MG63 (cell line): Measurements from ENCODE around the gene DNAJC8. TPM values are rescaled to one million over a fixed set of nuclear protein-coding genes. Genes with fewer than 3 reads are reported as not detected.

Experiments
- DNase-seq: peaks from one replicate; pipeline ENCODE4 v3.0.0-alpha.2; 2020
- H3K27me3 ChIP-seq: fragments of 250-450 bp; sonication (Bioruptor Pico); 2 replicates; pipeline ENCODE4 v1.5.1; 2020; ENCODE audit warnings: mild to moderate bottlenecking, moderate library complexity
- H3K36me3 ChIP-seq: fragments of 250-450 bp; sonication (Bioruptor Pico); 2 replicates; pipeline ENCODE4 v1.5.1; 2020; ENCODE audit warnings: mild to moderate bottlenecking, moderate library complexity
- H3K4me3 ChIP-seq: fragments of 250-450 bp; sonication (Bioruptor Pico); 2 replicates; pipeline ENCODE4 v1.5.1; 2020; ENCODE audit warnings: mild to moderate bottlenecking, moderate library complexity
- H3K9me3 ChIP-seq: fragments of 250-450 bp; sonication (Bioruptor Pico); 2 replicates; pipeline ENCODE4 v1.5.1; 2020; ENCODE audit warnings: mild to moderate bottlenecking, moderate library complexity
- total RNA-seq: library from RNA; depleted of rRNA; stranded (reverse); fragments of >200 nt; shearing (Covaris generic); gene quantifications from 2 replicates; pipeline ENCODE4 v1.2.3, GENCODE V29; 2014; ENCODE audit warnings: low replicate concordance; rRNA removed

DNAJC8 gene, protein sequence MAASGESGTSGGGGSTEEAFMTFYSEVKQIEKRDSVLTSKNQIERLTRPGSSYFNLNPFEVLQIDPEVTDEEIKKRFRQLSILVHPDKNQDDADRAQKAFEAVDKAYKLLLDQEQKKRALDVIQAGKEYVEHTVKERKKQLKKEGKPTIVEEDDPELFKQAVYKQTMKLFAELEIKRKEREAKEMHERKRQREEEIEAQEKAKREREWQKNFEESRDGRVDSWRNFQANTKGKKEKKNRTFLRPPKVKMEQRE
- total RNA-seq, result 115 and 155 TPM in 2 replicates

DNA sequence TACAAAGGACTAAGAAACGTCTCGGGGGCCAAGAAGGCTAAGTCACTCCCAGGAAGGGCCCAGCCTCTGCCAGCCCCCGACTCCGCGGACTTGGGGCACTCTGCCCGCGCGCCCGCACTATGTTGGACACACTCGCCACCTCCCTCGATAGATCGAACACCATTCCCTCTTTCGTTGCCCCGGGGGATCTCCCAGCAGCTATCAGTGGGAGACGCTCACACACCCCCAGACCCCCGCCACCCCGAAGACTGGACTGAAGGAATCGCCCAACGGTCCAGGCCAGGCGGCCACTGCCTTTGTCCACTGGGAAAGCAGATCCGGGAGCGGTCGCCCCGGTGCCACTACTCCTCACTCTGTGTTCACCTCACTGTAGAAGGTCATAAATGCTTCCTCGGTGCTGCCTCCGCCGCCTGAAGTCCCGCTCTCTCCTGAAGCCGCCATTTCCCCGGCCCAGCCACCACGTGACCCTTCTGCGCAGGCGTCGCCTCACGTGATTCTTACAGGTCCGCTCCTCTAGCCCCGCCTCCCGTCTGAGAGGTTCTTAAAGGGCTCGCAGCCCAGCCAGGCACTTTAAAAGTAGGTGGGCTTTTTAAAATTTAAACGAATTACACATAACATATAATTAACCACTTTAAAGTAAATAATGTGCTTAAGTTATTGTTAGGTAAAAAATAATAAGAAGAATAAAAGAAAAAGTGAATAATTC, at the start of gene DNAJC8:
Gene DNAJC8, minus strand, starts transcription at position 472 of the 706 bp plus-strand sequence. Its CDS starts 31 bp downstream, at position 441.
- Histone ChIP-seq H3K9me3 (no peaks in the 10 kb centered on the region), H3K36me3 (peaks cover 26% of the 10 kb centered on the region), H3K4me3 (peak within 1 kb of the TSS; percentile 79), H3K27me3 (no peaks in the 10 kb centered on the region)
- DNase-seq, result peak; percentile 88

DNA sequence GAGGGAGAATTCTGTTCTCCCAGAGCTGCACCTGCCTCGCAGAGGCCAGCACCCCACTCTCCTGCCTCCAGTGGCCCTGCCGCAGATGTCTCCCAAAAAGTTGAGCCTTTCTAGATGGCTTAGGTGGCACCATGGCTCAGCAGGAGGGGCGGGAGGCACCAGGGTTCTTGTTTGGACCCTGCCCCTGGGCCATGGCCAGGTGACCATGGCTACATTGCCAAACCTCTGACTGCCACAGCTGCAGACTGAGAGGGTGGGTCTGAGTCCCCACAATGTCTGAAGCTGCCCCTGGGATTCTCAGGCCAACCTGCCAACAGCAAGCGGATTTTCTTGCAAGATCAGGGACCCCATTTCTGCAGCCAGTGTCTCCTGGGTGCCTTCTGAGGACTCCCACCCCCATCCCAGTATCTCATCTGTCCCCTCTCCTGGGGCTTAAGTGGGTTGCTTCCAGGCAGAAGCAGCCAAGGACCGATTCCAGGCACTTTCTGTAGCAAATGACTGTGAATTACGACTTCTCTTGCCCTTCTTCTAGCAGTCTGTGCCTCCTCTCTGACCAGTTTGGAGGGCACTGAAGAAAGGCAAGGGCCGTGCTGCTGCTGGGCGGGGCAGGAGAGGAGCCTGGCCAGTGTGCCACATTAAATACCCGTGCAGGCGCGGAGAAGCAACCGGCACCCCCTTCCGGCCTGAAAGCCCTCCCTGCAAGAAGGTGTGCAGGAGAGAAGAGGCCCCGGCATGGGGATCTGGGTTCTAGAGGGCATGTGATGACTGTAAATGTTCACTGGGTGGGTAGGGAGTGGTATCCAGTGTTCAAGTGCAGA, 49.0 kb upstream of the DNAJC8 start:
- DNase-seq, result no peak
- Histone ChIP-seq H3K27me3 (no peaks in the 10 kb centered on the region), H3K9me3 (no peaks in the 10 kb centered on the region), H3K4me3 (no peak overlapping the region), H3K36me3 (peaks cover 56% of the 10 kb centered on the region)

- no peaks in the 10 kb centered on the region for H3K9me3 ChIP-seq
- H3K27me3 ChIP-seq, result no peaks in the 10 kb centered on the region
- DNase-seq, result no peak
- H3K4me3 ChIP-seq, result no peak overlapping the region
- H3K36me3 ChIP-seq, result peaks cover 58% of the 10 kb centered on the region
Observed at GRCh38 chr1:28280977-28281381, 48.1 kb upstream of the DNAJC8 start.

GRCh38 chr1:28280501-28280900, 47.7 kb upstream of the DNAJC8 start:
- DNase-seq, result no peak
- peaks cover 58% of the 10 kb centered on the region for H3K36me3 ChIP-seq
- H3K4me3 ChIP-seq, result no peak overlapping the region
- H3K27me3 ChIP-seq, result no peaks in the 10 kb centered on the region
- no peaks in the 10 kb centered on the region for H3K9me3 ChIP-seq

GRCh38 chr1:28279721-28280120, 46.9 kb upstream of the DNAJC8 start:
- no peaks in the 10 kb centered on the region for H3K9me3 ChIP-seq
- DNase-seq, result no peak
- H3K4me3 ChIP-seq, result no peak overlapping the region
- H3K36me3 ChIP-seq, result peaks cover 62% of the 10 kb centered on the region
- H3K27me3 ChIP-seq, result no peaks in the 10 kb centered on the region

- DNase-seq, result no peak
- Histone ChIP-seq H3K27me3 (no peaks in the 10 kb centered on the region), H3K36me3 (peaks cover 71% of the 10 kb centered on the region), H3K9me3 (no peaks in the 10 kb centered on the region), H3K4me3 (no peak overlapping the region)
Observed at GRCh38 chr1:28278763-28279162, 45.9 kb upstream of the DNAJC8 start.

GRCh38 chr1:28273216-28273860, 40.5 kb upstream of the DNAJC8 start:
- peak; percentile 38 for DNase-seq
- no peaks in the 10 kb centered on the region for H3K27me3 ChIP-seq
- peaks cover 70% of the 10 kb centered on the region for H3K36me3 ChIP-seq
- H3K9me3 ChIP-seq, result no peaks in the 10 kb centered on the region
- H3K4me3 ChIP-seq, result no peak overlapping the region

GRCh38 chr1:28272215-28272852, 39.5 kb upstream of the DNAJC8 start:
- DNase-seq, result no peak

DNA sequence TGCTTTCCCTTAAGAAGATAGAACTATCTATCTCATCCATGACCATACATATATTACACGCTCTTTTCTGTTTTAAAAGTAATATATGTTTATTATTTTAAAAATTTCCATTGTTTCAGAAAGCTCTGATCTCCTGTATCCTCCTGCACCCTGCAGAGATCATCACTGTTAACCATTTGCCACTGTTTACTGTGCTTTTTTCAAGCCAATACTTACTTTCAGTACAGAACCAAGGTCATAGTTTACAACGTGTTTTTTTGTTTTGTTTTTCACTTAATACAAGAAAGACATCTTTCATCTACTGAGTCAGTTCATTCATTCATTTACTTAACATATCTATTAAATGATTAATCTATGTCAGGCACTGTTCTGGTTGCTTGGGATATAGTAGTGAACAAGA, 36.7 kb upstream of the DNAJC8 start:
- no peak for DNase-seq
- Histone ChIP-seq H3K9me3 (no peaks in the 10 kb centered on the region), H3K27me3 (no peaks in the 10 kb centered on the region), H3K4me3 (no peak overlapping the region), H3K36me3 (peaks cover 52% of the 10 kb centered on the region)

More at GRCh38 chr1:28272215-28272852, 39.5 kb upstream of the DNAJC8 start:
- H3K9me3 ChIP-seq, result no peaks in the 10 kb centered on the region
- peaks cover 61% of the 10 kb centered on the region for H3K36me3 ChIP-seq
- H3K4me3 ChIP-seq, result no peak overlapping the region
- no peaks in the 10 kb centered on the region for H3K27me3 ChIP-seq

DNA sequence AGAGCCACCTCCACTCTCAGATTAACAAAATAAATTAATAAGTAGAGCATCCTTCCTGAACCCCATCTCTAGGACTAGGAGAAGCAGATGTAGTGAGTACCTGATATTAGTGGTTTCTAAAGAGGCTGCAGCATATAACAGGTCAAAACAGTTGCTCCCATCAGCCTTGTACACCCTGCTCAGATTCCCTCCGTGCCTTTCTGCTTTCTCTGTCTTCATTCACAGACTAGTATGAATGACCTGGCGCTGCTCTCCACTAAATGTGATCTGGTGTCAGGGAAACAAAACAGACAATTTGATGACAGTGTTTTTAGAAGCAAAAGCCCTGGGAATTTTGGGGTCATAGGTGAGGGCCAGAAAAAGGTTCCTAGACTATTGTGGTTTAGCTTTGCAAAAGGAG, 34.8 kb upstream of the DNAJC8 start:
- H3K4me3 ChIP-seq, result no peak overlapping the region
- no peak for DNase-seq

DNA sequence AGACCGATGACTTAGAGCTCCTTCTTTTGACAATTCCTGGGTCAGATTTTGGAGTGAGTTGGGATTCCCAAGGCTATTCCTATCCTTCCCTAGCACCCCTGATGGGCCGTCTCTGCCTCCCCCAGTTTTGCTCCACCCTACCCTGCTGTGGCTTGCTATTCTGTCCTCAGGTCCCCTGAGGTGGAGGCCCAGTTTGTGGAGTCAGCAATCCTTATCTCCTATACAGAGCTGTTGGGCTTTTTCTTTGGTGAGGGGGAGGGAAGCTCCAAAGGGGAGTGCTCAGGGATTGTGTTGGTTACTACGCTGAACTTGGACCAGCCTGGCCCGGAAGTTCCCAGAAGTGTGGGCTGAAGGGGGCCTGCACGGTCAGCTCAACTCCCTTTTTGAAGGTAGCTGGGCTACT, 34.1 kb upstream of the DNAJC8 start:
- Histone ChIP-seq H3K27me3 (no peaks in the 10 kb centered on the region), H3K4me3 (no peak overlapping the region), H3K9me3 (no peaks in the 10 kb centered on the region), H3K36me3 (peaks cover 28% of the 10 kb centered on the region)
- DNase-seq, result no peak

More for the DNA sequence above, 34.8 kb upstream of the DNAJC8 start:
- no peaks in the 10 kb centered on the region for H3K9me3 ChIP-seq
- H3K27me3 ChIP-seq, result no peaks in the 10 kb centered on the region
- H3K36me3 ChIP-seq, result peaks cover 33% of the 10 kb centered on the region

DNA sequence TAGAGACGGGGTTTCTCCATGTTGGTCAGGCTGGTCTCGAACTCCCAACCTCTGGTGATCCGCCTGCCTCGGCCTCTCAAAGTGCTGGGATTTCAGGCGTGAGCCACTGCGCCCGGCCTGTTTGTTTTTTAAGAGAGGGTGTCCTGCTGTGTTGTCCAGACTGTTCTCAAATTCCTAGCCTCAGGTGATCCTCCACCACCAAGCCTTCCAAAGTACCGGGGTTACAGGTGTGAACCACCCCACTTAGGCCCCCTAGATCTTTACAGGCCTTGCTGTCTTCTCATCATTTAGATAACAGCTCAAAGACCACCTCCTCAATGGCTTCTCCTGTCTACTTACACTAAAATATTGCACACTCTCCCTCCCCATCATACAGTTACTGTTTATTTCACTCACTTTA, 32.7 kb upstream of the DNAJC8 start:
- H3K4me3 ChIP-seq, result no peak overlapping the region

DNA sequence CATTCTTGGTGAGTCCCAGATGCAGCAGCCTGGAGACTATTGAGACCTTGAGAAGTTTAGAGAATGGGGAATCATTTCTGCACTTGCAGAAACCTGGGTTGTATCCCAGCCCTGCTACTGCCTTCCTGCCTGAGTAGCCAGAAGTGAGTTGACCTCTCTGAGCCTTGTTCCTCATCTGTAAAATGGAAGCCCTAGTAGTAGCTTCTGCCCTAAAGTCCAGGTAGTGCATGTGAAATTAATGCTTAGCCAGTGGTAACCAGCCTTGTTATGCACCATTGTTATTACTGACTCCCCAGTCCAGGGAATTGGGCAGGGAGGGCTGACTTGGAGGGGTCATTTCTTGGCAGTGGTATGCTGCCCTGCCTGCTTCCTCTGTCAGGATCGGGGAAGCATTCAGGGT, 32.1 kb upstream of the DNAJC8 start:
- DNase-seq, result no peak
- no peaks in the 10 kb centered on the region for H3K27me3 ChIP-seq
- H3K4me3 ChIP-seq, result no peak overlapping the region

More for the DNA sequence above, 32.7 kb upstream of the DNAJC8 start:
- H3K36me3 ChIP-seq, result peaks cover 22% of the 10 kb centered on the region
- no peaks in the 10 kb centered on the region for H3K27me3 ChIP-seq
- no peak for DNase-seq
- H3K9me3 ChIP-seq, result no peaks in the 10 kb centered on the region

DNA sequence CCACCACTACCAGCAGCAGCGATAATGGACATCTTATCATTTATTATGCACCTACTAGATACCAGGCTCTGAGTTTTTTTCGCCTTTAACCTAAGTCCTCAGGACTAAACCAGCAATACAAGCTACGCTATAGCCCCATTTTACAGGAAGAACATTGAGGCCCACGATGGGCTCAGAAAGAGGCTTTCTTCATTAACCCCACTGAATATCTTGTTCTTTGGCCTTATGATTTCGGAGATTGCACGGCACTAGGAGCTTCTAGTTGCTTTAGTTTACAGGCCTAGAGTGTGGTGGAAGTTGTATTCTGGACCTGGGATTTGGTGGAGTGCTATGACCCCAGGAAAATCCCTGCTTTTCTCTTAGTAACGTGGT, 28.0 kb upstream of the DNAJC8 start:
- DNase-seq, result no peak
- Histone ChIP-seq H3K4me3 (peak overlapping the region; percentile 85), H3K9me3 (no peaks in the 10 kb centered on the region), H3K36me3 (peaks cover 9% of the 10 kb centered on the region; the same call in 1 of the 2 replicates), H3K27me3 (no peaks in the 10 kb centered on the region)

More for the DNA sequence above, 32.1 kb upstream of the DNAJC8 start:
- no peaks in the 10 kb centered on the region for H3K9me3 ChIP-seq
- H3K36me3 ChIP-seq, result peaks cover 19% of the 10 kb centered on the region

DNA sequence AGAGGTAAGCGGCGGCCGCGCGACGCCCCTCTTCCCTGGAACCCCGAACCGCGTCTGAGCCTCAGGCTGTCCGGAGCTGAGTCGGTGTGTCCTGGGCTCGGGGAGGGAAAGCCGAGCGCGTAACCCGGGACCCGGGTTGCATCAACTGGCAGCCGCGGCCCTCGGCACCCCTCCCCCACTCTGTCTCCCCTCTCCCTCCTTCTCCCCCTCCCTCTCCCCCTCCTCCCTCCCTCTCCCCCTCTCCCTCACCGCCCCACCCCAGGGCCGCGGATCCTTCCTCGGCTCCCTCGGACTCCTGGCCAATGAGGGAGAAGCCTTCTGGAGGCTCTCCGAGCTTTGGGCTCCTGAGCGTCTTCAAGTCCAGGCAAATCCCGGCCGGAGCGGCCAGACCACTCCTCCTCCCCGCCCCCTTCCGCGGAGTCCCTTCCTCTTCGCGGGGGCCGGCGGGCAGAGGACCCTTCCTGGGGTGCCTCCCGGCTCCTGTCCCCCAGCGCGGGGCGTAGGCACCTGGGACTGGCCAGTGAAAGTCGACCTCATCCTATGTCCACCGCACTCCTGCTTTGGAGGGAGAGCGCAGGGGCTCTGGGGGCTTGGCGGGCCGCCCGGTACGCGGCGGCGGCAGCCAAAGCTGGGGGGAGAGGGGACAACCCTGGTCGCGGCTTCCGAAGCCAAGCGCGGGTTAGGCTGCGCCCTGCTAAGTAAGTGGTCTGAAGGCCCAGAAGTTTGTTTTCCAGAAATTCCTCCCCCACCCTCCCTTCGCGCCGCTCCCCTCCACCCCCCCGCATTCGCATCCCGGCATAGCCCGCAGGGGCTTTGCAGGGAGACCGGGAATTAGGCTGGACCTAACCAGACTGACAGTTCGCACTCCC, 27.3 kb upstream of the DNAJC8 start:
- Histone ChIP-seq H3K4me3 (peak overlapping the region; percentile 85), H3K9me3 (no peaks in the 10 kb centered on the region), H3K27me3 (no peaks in the 10 kb centered on the region), H3K36me3 (peaks cover 9% of the 10 kb centered on the region; the same call in 1 of the 2 replicates)
- DNase-seq, result peak; percentile 77
